HEK293 (cell line): ENCODE measurements around the gene RSRC1.
A peak's percentile ranks its signal among the peaks of the same experiment; 100 is the strongest.

Experiments
- GLI4 ChIP-seq: fragments of 450-650 bp; formaldehyde crosslinking; IDR thresholded peaks from 2 replicates; pipeline ENCODE4 v1.5.1; 2016; ENCODE audit warnings: missing biosample characterization, missing genetic modification characterization
- HOXA7 ChIP-seq: sonication (generic); formaldehyde crosslinking; IDR thresholded peaks from 2 replicates; pipeline ENCODE4 v1.8.1; 2022; ENCODE audit warnings: missing genetic modification reagents, borderline replicate concordance
- KLF7 ChIP-seq: fragments of 450-650 bp; formaldehyde crosslinking; IDR thresholded peaks from 2 replicates; pipeline ENCODE4 v1.5.1; 2016; ENCODE audit warnings: missing biosample characterization, missing genetic modification characterization, borderline replicate concordance
- SCRT1 ChIP-seq: fragments of 450-650 bp; formaldehyde crosslinking; IDR thresholded peaks from 2 replicates; pipeline ENCODE4 v1.5.1; 2016; ENCODE audit warnings: missing biosample characterization, missing genetic modification characterization, borderline replicate concordance
- SP2 ChIP-seq: fragments of 450-650 bp; formaldehyde crosslinking; IDR thresholded peaks from 2 replicates; pipeline ENCODE4 v1.5.1; 2016; ENCODE audit warnings: missing biosample characterization, missing genetic modification characterization
- TCF7L2 ChIP-seq: IDR thresholded peaks from 2 replicates; pipeline ENCODE4 v1.6.1; 2011; ENCODE audit warnings: low read depth, mild to moderate bottlenecking, inconsistent platforms, low read length, moderate library complexity, borderline replicate concordance
- ZBTB17 ChIP-seq: fragments of 450-650 bp; formaldehyde crosslinking; IDR thresholded peaks from 2 replicates; pipeline ENCODE4 v1.5.1; 2016; ENCODE audit warnings: missing biosample characterization, missing genetic modification characterization
- ZFP69B ChIP-seq: fragments of 450-650 bp; formaldehyde crosslinking; IDR thresholded peaks from 2 replicates; pipeline ENCODE4 v1.5.1; 2016; ENCODE audit warnings: missing biosample characterization, missing genetic modification characterization
- ZNF138 ChIP-seq: fragments of 450-650 bp; formaldehyde crosslinking; IDR thresholded peaks from 2 replicates; pipeline ENCODE4 v1.5.1; 2016; ENCODE audit warnings: missing biosample characterization, missing genetic modification characterization, borderline replicate concordance
- ZNF175 ChIP-seq: fragments of 450-650 bp; formaldehyde crosslinking; IDR thresholded peaks from 2 replicates; pipeline ENCODE4 v1.5.1; 2016; ENCODE audit warnings: missing biosample characterization, missing genetic modification characterization
- ZNF221 ChIP-seq: fragments of 450-650 bp; formaldehyde crosslinking; IDR thresholded peaks from 2 replicates; pipeline ENCODE4 v1.5.1; 2017; ENCODE audit warnings: missing biosample characterization, missing genetic modification characterization, borderline replicate concordance
- ZNF23 ChIP-seq: fragments of 450-650 bp; formaldehyde crosslinking; IDR thresholded peaks from 2 replicates; pipeline ENCODE4 v1.5.1; 2016; ENCODE audit warnings: missing biosample characterization, missing genetic modification characterization, borderline replicate concordance
- ZNF37A ChIP-seq: fragments of 450-650 bp; IDR thresholded peaks from 2 replicates; pipeline ENCODE4 v1.5.1; 2018; ENCODE audit warnings: missing biosample characterization, missing genetic modification characterization
- ZNF529 ChIP-seq: fragments of 450-650 bp; formaldehyde crosslinking; IDR thresholded peaks from 2 replicates; pipeline ENCODE4 v1.5.1; 2017; ENCODE audit warnings: missing genetic modification characterization, missing biosample characterization; ENCODE audit not compliant: insufficient replicate concordance
- ZNF544 ChIP-seq: fragments of 450-650 bp; formaldehyde crosslinking; IDR thresholded peaks from 2 replicates; pipeline ENCODE4 v1.5.0; 2017; ENCODE audit warnings: missing biosample characterization, missing genetic modification characterization
- ZNF610 ChIP-seq: fragments of 450-650 bp; formaldehyde crosslinking; IDR thresholded peaks from 2 replicates; pipeline ENCODE4 v1.5.1; 2016; ENCODE audit warnings: missing biosample characterization, missing genetic modification characterization, borderline replicate concordance
- ZNF624 ChIP-seq: fragments of 450-650 bp; formaldehyde crosslinking; IDR thresholded peaks from 2 replicates; pipeline ENCODE4 v1.5.1; 2017; ENCODE audit warnings: missing biosample characterization, missing genetic modification characterization
- ZNF654 ChIP-seq: fragments of 450-650 bp; formaldehyde crosslinking; IDR thresholded peaks from 2 replicates; pipeline ENCODE4 v1.5.1; 2016; ENCODE audit warnings: low read depth, missing biosample characterization, missing genetic modification characterization
- ZNF664 ChIP-seq: fragments of 450-650 bp; formaldehyde crosslinking; IDR thresholded peaks from 2 replicates; pipeline ENCODE4 v1.5.1; 2016; ENCODE audit warnings: missing biosample characterization, missing genetic modification characterization
- ZNF670 ChIP-seq: fragments of 450-650 bp; formaldehyde crosslinking; IDR thresholded peaks from 2 replicates; pipeline ENCODE4 v1.5.1; 2016; ENCODE audit warnings: missing biosample characterization, missing genetic modification characterization, low read depth
- ZNF677 ChIP-seq: fragments of 450-650 bp; IDR thresholded peaks from 2 replicates; pipeline ENCODE4 v1.5.0; 2018; ENCODE audit warnings: missing biosample characterization, mild to moderate bottlenecking, missing genetic modification characterization, moderate library complexity
- TF ChIP-seq, protein P1 (sequence below): fragments of 450-650 bp; formaldehyde crosslinking; IDR thresholded peaks from 2 replicates; pipeline ENCODE4 v1.5.1; 2016; ENCODE audit warnings: missing biosample characterization, missing genetic modification characterization
- TF ChIP-seq, protein P2 (sequence below): fragments of 450-650 bp; formaldehyde crosslinking; IDR thresholded peaks from 2 replicates; pipeline ENCODE4 v1.5.1; 2017; ENCODE audit warnings: missing biosample characterization, missing genetic modification characterization
- TF ChIP-seq, protein P3 (sequence below): fragments of 450-650 bp; formaldehyde crosslinking; IDR thresholded peaks from 2 replicates; pipeline ENCODE4 v1.5.1; 2016; ENCODE audit warnings: missing biosample characterization, missing genetic modification characterization
- TF ChIP-seq, protein P4 (sequence below): IDR thresholded peaks from 2 replicates; pipeline ENCODE4 v1.6.1; 2011; ENCODE audit warnings: mild to moderate bottlenecking, low read depth, low read length, borderline replicate concordance
- TF ChIP-seq, protein P5 (sequence below): fragments of 450-650 bp; formaldehyde crosslinking; IDR thresholded peaks from 2 replicates; pipeline ENCODE4 v1.5.1; 2016; ENCODE audit warnings: missing biosample characterization, missing genetic modification characterization
- TF ChIP-seq, protein P6 (sequence below): fragments of 450-650 bp; formaldehyde crosslinking; IDR thresholded peaks from 2 replicates; pipeline ENCODE4 v1.5.1; 2017; ENCODE audit warnings: missing biosample characterization, missing genetic modification characterization

The RSRC1 gene

DNA sequence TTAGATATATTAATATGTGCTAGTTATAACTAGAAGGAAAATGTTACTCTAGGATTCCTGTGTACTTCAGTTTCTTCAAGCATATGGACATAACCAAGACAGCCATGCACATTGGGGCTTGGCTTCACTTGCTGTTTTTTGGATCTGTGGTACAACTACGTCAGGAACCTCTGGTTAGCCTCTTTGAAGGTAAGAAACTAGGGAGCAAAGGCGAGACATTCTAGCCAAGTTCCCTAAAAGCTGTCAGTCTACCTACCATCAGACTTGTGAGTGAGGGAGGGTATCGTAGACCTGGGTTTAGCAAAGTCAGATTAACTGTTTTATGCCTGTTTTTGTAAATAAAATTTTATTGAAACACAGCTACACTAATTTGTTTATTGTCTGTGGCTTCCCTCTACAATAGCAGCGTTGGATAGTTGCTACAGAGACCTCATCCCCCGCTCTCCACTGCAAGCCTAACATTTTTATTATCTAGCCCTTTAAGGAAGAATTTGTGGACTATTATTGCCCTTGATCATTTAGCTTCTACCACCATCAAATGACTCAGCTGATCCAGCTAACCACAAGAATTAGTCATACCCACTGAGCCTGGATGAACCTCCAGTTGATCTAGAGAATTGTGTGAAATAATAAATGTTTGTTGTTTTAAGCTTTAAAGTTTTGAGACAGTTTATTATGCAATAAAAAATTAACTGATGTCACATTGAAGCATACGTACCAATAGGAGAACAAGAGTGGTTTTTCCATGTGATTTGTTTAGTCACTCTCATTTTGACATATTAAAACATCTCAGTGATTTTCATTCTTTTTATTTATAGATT lies 58.1 kb downstream of the RSRC1 start (continued):
- TF ChIP-seq ZNF529 (tag by site-specific recombination) (no peak), ZNF610 (tag by site-specific recombination) (no peak), SCRT1 (tag by site-specific recombination) (0 out of 2 replicates have a peak, but pooled peaks have one; percentile 12), ZNF677 (tag by site-specific recombination) (no peak), KLF7 (tag by site-specific recombination) (no peak), ZNF175 (tag by site-specific recombination) (no peak), SP2 (peak; percentile 14; the same call in 1 of the 2 replicates), ZNF664 (peak; percentile 95), ZNF624 (no peak), ZBTB17 (peak; percentile 68), ZNF670 (tag by site-specific recombination) (no peak), ZNF37A (tag by site-specific recombination) (no peak), ZNF544 (tag by site-specific recombination) (no peak), ZNF221 (no peak), ZNF23 (tag by site-specific recombination) (no peak), ZFP69B (tag by site-specific recombination) (no peak), TCF7L2 (no peak), HOXA7 (no peak), ZNF654 (tag by site-specific recombination) (no peak), ZNF138 (no peak), GLI4 (tag by site-specific recombination) (no peak)
- TF ChIP-seq, protein P1, sequence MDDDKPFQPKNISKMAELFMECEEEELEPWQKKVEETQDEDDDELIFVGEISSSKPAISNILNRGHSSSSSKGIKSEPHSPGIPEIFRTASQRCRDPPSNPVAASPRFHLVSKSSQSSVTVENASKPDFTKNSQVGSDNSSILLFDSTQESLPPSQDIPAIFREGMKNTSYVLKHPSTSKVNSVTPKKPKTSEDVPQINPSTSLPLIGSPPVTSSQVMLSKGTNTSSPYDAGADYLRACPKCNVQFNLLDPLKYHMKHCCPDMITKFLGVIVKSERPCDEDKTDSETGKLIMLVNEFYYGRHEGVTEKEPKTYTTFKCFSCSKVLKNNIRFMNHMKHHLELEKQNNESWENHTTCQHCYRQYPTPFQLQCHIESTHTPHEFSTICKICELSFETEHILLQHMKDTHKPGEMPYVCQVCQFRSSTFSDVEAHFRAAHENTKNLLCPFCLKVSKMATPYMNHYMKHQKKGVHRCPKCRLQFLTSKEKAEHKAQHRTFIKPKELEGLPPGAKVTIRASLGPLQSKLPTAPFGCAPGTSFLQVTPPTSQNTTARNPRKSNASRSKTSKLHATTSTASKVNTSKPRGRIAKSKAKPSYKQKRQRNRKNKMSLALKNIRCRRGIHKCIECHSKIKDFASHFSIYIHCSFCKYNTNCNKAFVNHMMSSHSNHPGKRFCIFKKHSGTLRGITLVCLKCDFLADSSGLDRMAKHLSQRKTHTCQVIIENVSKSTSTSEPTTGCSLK (tag by site-specific recombination): no peak
- TF ChIP-seq, protein P2, sequence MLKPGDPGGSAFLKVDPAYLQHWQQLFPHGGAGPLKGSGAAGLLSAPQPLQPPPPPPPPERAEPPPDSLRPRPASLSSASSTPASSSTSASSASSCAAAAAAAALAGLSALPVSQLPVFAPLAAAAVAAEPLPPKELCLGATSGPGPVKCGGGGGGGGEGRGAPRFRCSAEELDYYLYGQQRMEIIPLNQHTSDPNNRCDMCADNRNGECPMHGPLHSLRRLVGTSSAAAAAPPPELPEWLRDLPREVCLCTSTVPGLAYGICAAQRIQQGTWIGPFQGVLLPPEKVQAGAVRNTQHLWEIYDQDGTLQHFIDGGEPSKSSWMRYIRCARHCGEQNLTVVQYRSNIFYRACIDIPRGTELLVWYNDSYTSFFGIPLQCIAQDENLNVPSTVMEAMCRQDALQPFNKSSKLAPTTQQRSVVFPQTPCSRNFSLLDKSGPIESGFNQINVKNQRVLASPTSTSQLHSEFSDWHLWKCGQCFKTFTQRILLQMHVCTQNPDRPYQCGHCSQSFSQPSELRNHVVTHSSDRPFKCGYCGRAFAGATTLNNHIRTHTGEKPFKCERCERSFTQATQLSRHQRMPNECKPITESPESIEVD (tag by site-specific recombination): peak; percentile 96
- TF ChIP-seq, protein P3, sequence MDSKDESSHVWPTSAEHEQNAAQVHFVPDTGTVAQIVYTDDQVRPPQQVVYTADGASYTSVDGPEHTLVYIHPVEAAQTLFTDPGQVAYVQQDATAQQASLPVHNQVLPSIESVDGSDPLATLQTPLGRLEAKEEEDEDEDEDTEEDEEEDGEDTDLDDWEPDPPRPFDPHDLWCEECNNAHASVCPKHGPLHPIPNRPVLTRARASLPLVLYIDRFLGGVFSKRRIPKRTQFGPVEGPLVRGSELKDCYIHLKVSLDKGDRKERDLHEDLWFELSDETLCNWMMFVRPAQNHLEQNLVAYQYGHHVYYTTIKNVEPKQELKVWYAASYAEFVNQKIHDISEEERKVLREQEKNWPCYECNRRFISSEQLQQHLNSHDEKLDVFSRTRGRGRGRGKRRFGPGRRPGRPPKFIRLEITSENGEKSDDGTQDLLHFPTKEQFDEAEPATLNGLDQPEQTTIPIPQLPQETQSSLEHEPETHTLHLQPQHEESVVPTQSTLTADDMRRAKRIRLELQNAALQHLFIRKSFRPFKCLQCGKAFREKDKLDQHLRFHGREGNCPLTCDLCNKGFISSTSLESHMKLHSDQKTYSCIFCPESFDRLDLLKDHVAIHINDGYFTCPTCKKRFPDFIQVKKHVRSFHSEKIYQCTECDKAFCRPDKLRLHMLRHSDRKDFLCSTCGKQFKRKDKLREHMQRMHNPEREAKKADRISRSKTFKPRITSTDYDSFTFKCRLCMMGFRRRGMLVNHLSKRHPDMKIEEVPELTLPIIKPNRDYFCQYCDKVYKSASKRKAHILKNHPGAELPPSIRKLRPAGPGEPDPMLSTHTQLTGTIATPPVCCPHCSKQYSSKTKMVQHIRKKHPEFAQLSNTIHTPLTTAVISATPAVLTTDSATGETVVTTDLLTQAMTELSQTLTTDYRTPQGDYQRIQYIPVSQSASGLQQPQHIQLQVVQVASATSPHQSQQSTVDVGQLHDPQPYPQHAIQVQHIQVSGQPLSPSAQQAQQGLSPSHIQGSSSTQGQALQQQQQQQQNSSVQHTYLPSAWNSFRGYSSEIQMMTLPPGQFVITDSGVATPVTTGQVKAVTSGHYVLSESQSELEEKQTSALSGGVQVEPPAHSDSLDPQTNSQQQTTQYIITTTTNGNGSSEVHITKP (tag by site-specific recombination): no peak; the same call in 1 of the 2 replicates
- TF ChIP-seq, protein P4, sequence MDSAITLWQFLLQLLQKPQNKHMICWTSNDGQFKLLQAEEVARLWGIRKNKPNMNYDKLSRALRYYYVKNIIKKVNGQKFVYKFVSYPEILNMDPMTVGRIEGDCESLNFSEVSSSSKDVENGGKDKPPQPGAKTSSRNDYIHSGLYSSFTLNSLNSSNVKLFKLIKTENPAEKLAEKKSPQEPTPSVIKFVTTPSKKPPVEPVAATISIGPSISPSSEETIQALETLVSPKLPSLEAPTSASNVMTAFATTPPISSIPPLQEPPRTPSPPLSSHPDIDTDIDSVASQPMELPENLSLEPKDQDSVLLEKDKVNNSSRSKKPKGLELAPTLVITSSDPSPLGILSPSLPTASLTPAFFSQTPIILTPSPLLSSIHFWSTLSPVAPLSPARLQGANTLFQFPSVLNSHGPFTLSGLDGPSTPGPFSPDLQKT: no peak
- TF ChIP-seq, protein P5, sequence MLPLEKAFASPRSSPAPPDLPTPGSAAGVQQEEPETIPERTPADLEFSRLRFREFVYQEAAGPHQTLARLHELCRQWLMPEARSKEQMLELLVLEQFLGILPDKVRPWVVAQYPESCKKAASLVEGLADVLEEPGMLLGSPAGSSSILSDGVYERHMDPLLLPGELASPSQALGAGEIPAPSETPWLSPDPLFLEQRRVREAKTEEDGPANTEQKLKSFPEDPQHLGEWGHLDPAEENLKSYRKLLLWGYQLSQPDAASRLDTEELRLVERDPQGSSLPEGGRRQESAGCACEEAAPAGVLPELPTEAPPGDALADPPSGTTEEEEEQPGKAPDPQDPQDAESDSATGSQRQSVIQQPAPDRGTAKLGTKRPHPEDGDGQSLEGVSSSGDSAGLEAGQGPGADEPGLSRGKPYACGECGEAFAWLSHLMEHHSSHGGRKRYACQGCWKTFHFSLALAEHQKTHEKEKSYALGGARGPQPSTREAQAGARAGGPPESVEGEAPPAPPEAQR (tag by site-specific recombination): no peak
- TF ChIP-seq, protein P6, sequence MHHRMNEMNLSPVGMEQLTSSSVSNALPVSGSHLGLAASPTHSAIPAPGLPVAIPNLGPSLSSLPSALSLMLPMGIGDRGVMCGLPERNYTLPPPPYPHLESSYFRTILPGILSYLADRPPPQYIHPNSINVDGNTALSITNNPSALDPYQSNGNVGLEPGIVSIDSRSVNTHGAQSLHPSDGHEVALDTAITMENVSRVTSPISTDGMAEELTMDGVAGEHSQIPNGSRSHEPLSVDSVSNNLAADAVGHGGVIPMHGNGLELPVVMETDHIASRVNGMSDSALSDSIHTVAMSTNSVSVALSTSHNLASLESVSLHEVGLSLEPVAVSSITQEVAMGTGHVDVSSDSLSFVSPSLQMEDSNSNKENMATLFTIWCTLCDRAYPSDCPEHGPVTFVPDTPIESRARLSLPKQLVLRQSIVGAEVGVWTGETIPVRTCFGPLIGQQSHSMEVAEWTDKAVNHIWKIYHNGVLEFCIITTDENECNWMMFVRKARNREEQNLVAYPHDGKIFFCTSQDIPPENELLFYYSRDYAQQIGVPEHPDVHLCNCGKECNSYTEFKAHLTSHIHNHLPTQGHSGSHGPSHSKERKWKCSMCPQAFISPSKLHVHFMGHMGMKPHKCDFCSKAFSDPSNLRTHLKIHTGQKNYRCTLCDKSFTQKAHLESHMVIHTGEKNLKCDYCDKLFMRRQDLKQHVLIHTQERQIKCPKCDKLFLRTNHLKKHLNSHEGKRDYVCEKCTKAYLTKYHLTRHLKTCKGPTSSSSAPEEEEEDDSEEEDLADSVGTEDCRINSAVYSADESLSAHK (tag by site-specific recombination): peak; percentile 21; the same call in 1 of the 2 replicates
